ENCODE results near the gene ANKRD6.

Gene ANKRD6

DNA sequence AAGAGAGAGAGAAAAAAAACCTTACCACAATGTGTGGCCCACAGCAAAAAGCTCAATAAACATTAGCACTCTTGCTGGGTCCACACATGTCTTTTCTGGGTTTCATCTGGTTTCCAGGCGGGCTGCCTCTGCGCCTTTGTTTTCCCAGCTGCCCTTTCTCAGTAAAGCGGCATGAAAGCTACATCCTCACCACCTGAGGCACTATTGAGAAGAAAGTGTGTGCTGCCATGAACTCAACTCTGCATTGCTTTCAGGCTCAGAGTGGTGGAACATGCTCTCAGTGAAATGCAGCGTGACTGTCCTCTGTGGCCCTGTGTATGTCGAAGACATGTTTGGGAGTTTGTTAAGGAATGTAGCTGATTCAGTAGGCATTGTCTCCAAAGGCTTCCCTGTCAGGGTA is 103.3 kb downstream of the ANKRD6 start:
- peak; percentile 1 for DNase-seq (ENCODE audit: low read depth)
- TF ChIP-seq, protein P1, sequence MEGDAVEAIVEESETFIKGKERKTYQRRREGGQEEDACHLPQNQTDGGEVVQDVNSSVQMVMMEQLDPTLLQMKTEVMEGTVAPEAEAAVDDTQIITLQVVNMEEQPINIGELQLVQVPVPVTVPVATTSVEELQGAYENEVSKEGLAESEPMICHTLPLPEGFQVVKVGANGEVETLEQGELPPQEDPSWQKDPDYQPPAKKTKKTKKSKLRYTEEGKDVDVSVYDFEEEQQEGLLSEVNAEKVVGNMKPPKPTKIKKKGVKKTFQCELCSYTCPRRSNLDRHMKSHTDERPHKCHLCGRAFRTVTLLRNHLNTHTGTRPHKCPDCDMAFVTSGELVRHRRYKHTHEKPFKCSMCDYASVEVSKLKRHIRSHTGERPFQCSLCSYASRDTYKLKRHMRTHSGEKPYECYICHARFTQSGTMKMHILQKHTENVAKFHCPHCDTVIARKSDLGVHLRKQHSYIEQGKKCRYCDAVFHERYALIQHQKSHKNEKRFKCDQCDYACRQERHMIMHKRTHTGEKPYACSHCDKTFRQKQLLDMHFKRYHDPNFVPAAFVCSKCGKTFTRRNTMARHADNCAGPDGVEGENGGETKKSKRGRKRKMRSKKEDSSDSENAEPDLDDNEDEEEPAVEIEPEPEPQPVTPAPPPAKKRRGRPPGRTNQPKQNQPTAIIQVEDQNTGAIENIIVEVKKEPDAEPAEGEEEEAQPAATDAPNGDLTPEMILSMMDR (conservative IDR thresholded peaks at IDR 0.05; ENCODE audit: low read length), result no peak
- no peak overlapping the region for H3K4me3 ChIP-seq (ENCODE audit: low read length)

DNA sequence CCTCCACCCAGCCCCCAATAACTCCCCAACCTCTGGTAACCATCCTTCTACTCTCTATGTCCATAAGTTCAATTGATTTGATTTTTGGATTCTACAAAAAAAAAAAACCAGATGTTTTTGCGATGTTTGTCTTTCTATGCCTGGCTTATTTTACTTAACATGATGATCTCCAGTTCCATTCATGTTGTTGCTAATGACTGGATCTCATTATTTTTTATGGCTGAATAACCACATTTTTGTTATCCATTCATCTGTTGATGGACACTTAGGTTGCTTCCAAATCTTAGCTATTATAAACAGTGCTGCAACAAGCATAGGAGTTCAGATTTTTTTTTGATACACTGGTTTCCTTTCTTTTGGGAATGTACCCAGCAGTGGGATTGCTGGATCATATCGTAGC is 106.8 kb downstream of the ANKRD6 start:
- TF ChIP-seq, protein P1 (conservative IDR thresholded peaks at IDR 0.05; ENCODE audit: low read length), result no peak
- no peak overlapping the region for H3K4me3 ChIP-seq (ENCODE audit: low read length)
- no peak for DNase-seq (ENCODE audit: low read depth)

DNA sequence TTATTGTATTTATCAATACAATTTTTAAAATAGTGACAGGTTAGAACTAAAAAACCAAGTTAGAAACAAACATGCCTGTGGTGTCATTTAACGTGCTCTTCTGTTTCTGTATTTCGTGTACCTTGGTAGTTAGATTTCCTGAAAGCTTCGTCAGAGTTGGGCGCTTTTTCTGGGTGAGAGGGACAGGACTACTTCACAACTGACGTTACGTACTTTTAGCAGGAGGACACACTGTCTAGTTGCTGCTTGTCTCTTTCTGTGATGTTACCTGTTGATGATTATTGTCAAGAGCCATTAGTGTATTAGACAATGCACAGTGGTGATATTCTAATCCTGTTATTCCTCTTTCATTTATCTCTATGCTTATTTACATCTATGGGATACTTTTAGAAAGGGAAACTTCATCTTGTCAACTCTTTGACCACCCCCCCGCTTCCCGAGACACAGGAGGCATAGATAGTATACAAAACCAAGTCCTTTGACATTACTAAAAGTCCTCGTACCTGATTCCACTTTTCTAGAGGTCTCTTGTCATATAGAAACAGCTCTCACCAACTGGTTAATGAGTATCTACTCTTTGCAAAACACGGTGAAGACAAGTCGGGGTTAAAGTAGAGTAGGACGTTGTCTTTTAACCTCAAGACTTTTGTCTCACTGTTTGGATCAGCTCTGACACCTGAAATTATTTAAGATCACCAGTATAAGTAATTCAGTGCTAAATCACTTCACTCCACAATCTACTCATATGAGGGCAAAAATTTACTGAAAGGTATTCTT is 109.3 kb downstream of the ANKRD6 start:
- TF ChIP-seq, protein P1 (conservative IDR thresholded peaks at IDR 0.05; ENCODE audit: low read length), result no peak
- DNase-seq (ENCODE audit: low read depth), result no peak
- H3K4me3 ChIP-seq (ENCODE audit: low read length), result no peak overlapping the region

DNA sequence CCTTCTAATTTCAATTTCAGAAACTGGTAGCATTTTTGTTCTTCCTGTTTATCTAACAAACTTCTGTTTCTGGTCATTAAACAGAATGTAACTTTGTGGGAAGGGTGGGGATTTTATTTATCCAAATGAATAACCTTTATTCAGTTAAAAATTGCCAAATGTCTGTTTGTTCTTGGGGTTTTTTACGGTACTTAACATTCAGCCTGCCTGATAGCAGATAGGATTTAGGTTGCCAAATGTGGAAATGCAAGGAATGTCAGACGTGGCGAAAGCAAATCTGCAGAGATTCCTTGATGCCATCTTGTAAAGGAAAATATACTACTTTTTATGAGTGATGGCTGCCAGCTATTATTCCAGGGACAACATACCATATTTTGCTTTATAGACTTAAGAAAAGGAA is 109.9 kb downstream of the ANKRD6 start:
- H3K4me3 ChIP-seq (ENCODE audit: low read length), result no peak overlapping the region
- TF ChIP-seq, protein P1 (conservative IDR thresholded peaks at IDR 0.05; ENCODE audit: low read length), result no peak
- DNase-seq (ENCODE audit: low read depth), result no peak

DNA sequence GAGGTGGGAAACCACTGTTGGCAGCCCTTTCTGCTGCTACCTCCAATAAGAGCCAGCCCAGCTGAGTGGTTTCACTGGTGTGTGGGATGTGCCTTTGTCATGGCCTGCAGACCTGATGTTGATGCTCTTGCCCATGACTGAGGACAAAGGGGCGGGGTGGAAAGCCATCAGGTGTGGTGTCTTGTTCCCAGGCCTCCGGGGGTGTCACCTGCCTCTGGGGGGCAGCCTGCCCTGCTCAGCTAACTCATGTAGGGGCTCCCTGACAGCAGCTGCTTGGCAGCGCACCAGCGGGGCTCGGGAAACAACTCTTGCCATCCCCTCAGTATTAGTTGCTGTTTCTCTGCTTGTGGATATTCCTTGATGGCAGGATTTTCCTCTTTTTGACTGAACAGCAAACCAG is 114.3 kb downstream of the ANKRD6 start:
- no peak for DNase-seq (ENCODE audit: low read depth)
- TF ChIP-seq, protein P1 (conservative IDR thresholded peaks at IDR 0.05; ENCODE audit: low read length), result no peak

DNA sequence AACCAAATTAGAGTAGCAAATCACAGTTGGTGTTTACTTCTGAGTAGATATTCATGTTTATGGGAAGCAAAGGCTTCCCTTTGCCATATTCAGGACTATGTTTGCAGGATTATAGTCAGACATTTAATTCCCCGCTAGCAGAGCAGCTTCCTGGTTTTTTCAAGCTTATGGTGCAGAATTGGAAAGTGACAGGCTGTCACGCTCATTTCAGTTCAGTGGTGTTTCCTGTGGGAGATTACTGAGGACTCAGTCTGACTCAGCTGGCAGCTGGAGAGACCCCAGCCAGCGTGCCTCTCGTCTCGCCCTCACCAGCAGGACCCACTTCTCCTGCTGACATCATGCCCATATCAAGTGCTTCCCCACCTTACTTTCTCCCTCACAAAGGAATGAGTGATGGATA is 120.5 kb downstream of the ANKRD6 start:
- TF ChIP-seq, protein P1 (conservative IDR thresholded peaks at IDR 0.05; ENCODE audit: low read length), result no peak
- no peak for DNase-seq (ENCODE audit: low read depth)
- no peak overlapping the region for H3K4me3 ChIP-seq (ENCODE audit: low read length)

More for the DNA sequence above, 114.3 kb downstream of the ANKRD6 start:
- H3K4me3 ChIP-seq (ENCODE audit: low read length), result no peak overlapping the region

DNA sequence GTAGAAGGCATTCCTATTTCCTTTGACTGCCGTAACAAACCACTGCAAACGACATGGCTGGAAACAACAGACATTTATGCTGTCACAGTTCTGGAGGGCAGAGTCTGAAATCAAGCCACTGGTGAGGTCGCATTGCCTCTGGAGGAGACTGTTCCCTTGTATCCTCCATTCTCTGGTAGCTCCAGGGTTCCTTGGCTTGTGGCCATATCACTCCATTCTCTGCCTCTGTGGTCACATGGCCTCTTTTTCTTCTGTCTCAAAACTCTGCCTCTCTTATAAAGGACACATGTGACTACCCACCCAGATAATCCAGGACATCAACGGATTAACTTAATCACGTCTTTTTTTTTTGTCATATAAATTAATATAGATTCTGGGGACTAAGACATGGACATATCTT is 121.2 kb downstream of the ANKRD6 start:
- no peak for DNase-seq (ENCODE audit: low read depth)
- no peak overlapping the region for H3K4me3 ChIP-seq (ENCODE audit: low read length)
- TF ChIP-seq, protein P1 (conservative IDR thresholded peaks at IDR 0.05; ENCODE audit: low read length), result no peak
